ENCODE data around the gene CTCF.

CTCF gene

DNA sequence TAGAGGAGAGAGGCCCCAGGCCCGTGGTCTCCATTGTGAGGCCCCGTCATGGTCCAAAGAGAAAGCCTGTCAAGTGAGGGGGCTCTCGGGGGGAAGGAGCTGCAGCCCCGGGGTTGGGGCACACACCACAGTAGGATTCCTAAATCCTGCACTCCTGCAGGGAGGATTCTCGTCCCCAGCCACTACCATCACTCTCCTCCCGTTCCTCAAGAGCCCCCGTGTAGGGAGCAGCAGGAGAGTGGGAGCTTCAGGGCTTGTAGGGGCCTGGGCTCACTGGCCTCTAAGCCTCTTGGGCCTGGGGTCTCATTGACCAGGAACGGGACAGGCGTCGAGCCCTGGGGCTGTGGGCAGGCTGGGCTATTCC lies 105.1 kb downstream of the CTCF start:
- DNase-seq: no peak

GRCh38 chr16:67667817-67668494 lies 105.6 kb downstream of the CTCF start:
- DNase-seq: peak; percentile 75 to 89

GRCh38 chr16:67668495-67669157 lies 106.3 kb downstream of the CTCF start:
- DNase-seq: no peak

DNA sequence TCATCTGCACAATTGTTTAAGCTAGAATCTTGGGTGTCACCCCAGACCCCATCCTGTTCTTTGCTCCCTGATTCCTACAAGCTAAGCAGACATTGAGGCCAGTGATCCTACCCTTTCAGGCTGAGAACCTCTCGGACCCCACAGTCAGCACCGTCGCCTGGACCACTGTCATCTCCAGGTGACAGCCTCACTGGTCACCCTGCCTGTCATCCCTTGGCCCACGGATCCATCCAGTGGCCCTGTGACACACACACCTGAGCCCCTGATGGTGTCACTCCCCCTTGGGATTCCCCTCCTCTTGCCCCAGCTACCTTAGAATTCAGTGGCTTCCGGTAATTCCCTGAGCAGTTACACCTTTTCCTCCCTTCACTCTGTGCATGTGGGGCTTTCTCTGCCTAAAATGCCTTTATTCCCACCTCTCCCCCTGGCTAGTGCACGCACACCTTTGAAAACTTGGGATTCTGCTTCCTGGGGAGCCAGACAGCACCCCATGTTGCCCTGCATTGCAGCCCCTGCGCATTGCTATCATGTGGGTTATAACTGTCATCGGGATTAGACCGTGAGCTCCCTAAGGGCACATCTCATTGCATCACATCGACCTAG lies 107.3 kb downstream of the CTCF start:
- no peak for DNase-seq

DNA sequence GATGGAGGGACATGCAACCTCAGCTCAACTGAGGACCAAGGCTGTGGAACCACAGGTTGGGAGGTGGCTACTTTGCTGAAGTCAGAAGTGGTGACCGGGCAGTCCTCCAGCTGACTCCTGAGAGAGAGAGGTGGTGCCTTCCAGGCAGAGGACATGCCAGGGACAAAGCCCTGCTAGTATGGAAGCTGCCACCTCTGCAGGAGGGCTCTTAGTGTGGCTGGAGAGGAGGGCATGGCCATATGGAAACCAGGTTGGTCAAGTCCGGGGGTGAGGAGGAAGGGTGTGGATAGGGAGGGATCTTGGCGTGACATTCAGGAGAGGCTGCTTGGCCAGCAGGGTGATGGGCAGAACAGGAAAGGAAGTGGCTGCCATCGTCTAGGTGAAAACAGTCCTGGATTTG lies 110.0 kb downstream of the CTCF start:
- no peak for DNase-seq

DNA sequence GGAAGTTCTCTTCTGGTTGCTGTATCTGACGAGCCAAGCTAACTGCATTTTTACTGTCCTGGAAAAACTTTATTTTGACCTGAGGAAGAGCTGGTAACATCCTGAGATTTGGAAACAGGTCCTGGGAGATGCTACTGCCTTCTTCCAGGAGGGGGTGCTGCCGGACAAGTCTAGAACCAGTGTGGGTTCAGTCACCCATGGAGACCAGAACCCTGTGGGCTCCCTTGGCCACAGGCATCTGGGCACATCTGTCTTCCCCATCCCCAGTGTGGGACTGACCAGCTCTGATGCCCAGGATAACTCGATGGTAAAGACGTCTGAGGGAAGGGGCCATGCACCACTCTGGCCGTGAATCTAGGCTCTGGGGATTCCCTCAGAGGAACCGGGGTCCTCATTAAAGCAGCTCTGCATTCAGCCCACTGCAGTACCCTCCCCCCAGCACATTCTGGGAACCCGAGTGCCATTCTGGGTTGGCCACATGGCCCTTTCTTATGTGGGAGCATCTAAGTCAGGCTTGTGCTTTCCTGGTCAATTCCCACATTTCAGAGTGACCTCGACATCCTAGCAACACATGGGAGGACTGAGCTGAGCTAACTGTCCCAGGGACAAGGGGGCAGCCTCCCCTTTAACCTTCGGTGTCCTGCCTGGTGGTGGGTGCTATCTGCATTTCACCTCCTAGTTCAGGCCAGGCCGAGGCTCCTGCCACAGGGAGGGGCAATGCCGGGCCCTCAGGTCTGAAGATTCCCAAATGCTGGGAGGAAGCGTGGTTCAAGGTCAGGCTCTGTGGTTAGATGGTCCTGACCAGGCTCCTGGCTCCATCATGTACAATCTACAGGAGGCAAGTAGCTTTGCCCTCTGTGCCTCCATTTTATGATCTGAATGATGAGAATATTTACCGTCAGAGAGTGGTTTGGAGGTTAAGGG lies 110.7 kb downstream of the CTCF start:
- peak; percentile 23 to 26 for DNase-seq

GRCh38 chr16:67673712-67674580 lies 111.6 kb downstream of the CTCF start:
- peak in 1 of 2 donors; percentile 42 for DNase-seq

- DNase-seq: no peak
These were observed 112.7 kb downstream of the CTCF start for GRCh38 chr16:67674851-67675578.

GRCh38 chr16:67675579-67675935 lies 113.2 kb downstream of the CTCF start:
- no peak for DNase-seq

DNA sequence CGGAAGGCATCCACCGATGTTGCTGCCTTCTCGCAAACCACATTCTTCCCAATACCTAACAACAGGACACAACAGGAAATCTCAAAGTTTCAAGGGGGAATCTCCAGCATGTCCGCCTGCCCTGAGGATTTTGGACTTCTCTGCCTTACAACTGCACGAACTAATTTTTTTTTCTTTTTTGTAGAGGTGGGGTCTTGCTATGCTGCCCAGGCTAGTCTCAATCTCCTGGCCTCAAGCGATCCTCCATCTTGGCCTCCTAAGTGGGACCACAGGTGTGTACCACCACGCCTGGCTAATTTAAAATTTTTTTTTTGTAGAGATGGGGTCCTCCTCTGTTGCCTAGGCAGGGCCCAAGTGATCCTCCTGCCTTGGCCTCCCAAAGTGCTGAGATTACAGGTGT lies 113.7 kb downstream of the CTCF start:
- no peak for DNase-seq

- no peak for DNase-seq
These were observed 114.2 kb downstream of the CTCF start for GRCh38 chr16:67676516-67676915.

GRCh38 chr16:67676939-67677338 lies 114.6 kb downstream of the CTCF start:
- DNase-seq: no peak

DNA sequence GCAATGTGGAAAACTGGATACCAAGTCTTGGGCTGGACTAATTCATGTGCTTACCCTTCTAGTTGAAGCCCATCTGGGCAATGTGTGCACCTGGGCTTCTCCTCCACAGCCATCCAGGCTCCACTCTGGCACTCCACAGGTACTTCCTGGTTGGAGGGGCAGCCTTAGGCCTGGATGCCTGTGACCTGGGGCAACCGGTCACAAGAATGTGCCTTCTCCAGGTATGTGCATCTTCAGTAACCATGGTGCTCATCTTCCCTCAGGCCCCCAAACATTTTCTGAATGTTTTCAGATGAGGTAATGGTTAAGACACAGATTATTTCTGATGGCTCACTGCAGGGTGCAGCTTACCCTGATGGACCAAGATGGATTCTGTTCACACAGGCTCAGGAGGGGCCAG lies 115.4 kb downstream of the CTCF start:
- DNase-seq: no peak

GRCh38 chr16:67678354-67679023 lies 116.2 kb downstream of the CTCF start:
- DNase-seq: no peak

DNA sequence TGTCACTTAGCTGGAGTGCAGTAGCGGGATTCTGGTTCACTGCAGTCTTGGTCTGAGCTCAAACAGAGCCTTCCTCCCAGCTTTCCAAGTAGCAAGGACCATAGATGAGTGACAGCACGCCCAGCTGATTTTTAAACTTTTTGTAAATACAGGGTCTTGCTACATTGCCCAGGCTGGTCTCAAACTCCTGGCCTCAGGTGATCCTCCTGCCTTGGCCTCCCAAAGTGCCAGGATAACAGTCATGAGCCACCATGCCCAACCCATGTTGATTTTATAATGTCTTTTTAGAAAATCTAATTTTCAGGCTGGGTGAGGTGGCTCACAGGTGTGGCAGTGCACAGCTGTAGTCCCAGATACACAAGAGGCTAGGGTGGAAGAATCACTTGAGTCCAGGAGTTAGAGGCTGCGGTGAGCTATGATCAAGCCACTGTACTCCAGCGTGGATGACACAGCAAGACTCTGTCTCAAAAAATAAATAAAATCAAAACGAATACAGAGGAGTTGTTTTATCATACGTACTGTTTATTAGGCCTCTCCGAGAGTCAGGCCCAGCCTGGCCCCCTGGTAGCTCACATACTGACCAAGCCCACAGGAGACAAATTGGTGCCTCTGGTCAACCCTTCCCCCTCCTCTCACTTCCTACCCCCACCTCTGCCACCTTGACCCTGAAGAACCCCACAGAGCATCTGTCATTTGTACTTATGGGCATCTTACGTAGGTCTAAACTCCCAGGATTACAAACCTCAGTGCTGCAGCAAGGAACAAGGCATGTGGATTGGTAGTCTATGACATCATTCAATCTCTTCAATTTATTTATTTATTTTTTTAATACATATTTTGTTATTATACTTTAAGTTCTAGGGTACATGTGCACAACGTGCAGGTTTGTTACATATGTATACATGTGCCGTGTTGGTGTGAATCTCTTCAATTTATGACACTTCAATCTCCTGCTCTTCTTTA lies 117.9 kb downstream of the CTCF start:
- DNase-seq: no peak

GRCh38 chr16:67683767-67684166 lies 121.4 kb downstream of the CTCF start:
- DNase-seq: no peak

GRCh38 chr16:67685388-67686112 lies 123.2 kb downstream of the CTCF start:
- DNase-seq: no peak

All from hippocampal formation (tissue), 2 donors.